Ascending aorta (tissue), 2 donors: ENCODE data around the gene SWT1. TPM values are rescaled to one million over a fixed set of nuclear protein-coding genes. Genes with fewer than 3 reads are reported as not detected.
"Not testable (repeated sequence)": the region's sequence is repeated elsewhere in the genome, so short reads cannot be mapped to it uniquely, and the experiment has no call there.

Source experiments
- DNase-seq, 2 donors: peaks; one replicate each; pipeline ENCODE4 v3.0.0-alpha.2; 2019; ENCODE audit warnings: low spot score in 2 of 2
- H3K27ac ChIP-seq, 2 donors: fragments of 200-600 bp; sonication (generic); one replicate each; pipeline ENCODE4 v1.5.1; 2016 to 2017; ENCODE audit warnings: mild to moderate bottlenecking in 1 of 2
- H3K27me3 ChIP-seq: fragments of 200-600 bp; sonication (generic); one replicate; pipeline ENCODE4 v1.5.1; 2017
- H3K36me3 ChIP-seq, 2 donors: fragments of 200-600 bp; sonication (generic); one replicate each; pipeline ENCODE4 v1.5.1; 2016
- H3K4me1 ChIP-seq, 2 donors: fragments of 200-600 bp; sonication (generic); one replicate each; pipeline ENCODE4 v1.5.1; 2016 to 2017; ENCODE audit warnings: mild to moderate bottlenecking in 1 of 2
- H3K4me3 ChIP-seq, 2 donors: fragments of 200-600 bp; sonication (generic); one replicate each; pipeline ENCODE4 v1.5.1; 2016 to 2017; ENCODE audit warnings: mild to moderate bottlenecking in 1 of 2
- H3K9me3 ChIP-seq, 2 donors: fragments of 200-600 bp; sonication (generic); one replicate each; pipeline ENCODE4 v1.5.1; 2016
- CTCF ChIP-seq, 3 experiments: fragments of 200-600 bp in 2 of 3; fragments of 450-650 bp in 1 of 3; sonication (generic) in 2 of 3; IDR thresholded peaks; one replicate each; pipeline ENCODE4 v1.5.1; 2016 to 2019; ENCODE audit warnings: antibody characterized with exemption in 3 of 3, mild to moderate bottlenecking in 1 of 3, moderate library complexity in 1 of 3
- intact Hi-C: fragments of 100-400 bp; cut with DNase I; formaldehyde crosslinking; loops from one replicate; pipeline ENCODE4 v1.15.1; 2023
- total RNA-seq: library from RNA; depleted of rRNA; stranded (reverse); fragments of >200 nt; gene quantifications from one replicate; pipeline ENCODE4 v1.1.0, GENCODE V29; 2016

SWT1 gene
- total RNA-seq, 1 donor from 2014 or later = 0.43 TPM

DNA sequence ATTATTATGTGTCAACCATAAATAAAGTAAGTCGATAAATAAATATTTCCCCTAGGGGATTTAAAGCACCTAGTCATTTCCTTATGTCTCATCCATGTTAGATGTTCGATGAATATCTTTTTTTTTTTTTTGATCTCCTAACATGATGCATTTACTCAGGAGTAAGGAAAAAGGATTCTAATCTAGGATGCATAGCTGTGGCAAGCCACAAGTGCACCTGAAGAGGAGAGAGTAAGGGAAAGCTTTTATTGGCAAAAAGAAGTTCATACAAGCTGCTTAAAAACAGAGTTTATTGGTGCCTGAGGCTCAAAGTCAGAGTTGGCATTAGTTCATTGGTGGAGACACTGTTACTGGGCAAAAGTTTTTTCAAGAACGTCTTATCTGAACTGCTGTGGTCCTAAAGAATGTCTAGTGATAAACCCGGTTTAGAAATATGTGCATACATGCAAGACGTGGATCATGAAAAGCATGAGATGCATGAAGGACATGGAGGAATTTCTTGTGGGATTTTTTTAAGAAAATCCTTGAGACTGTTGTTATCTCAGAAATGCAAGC is 51.7 kb downstream of the SWT1 start:
- TF ChIP-seq CTCF (IDR thresholded peaks at IDR 0.05) = no peak
- Histone ChIP-seq H3K27me3 (no peaks in the 10 kb centered on the region), H3K27ac (no peak overlapping the region), H3K9me3 (no peaks in the 10 kb centered on the region), H3K4me3 (no peak overlapping the region), H3K36me3 (peaks cover 11 to 31% of the 10 kb centered on the region in 2 donors), H3K4me1 (no peaks in the 10 kb centered on the region)
- intact Hi-C loops = no loop called here
- no peak for DNase-seq

DNA sequence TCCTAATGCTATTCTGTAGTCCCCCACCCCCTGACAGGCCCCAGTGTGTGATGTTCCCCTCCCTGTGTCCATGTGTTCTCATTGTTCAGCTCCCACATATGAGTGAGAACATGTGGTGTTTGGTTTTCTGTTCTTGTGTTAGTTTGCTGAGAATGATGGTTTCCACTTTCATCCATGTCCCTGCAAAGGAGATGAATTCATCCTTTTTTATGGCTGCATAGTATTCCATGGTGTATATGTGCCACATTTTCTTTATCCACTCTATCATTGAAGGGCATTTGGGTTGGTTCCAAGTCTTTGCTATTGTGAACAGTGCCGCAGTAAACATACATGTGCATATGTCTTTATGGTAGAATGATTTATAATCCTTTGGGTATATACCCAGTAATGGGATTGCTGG is 52.4 kb downstream of the SWT1 start:
- H3K27me3 ChIP-seq, H3K4me1 ChIP-seq, H3K9me3 ChIP-seq, DNase-seq, intact Hi-C loops, H3K4me3 ChIP-seq, H3K27ac ChIP-seq: not testable (repeated sequence)
- H3K36me3 ChIP-seq = peaks cover 9 to 31% of the 10 kb centered on the region in 2 donors

GRCh38 chr1:185213091-185213490 is 56.1 kb downstream of the SWT1 start:
- H3K4me1 ChIP-seq = no peaks in the 10 kb centered on the region
- H3K4me3 ChIP-seq = no peak overlapping the region
- DNase-seq = no peak
- no peaks in the 10 kb centered on the region for H3K27me3 ChIP-seq
- intact Hi-C loops = no loop called here
- no peaks in the 10 kb centered on the region for H3K9me3 ChIP-seq
- H3K27ac ChIP-seq = no peak overlapping the region
- TF ChIP-seq CTCF (IDR thresholded peaks at IDR 0.05) = no peak
- H3K36me3 ChIP-seq = peaks cover 4 to 24% of the 10 kb centered on the region in 2 donors

DNA sequence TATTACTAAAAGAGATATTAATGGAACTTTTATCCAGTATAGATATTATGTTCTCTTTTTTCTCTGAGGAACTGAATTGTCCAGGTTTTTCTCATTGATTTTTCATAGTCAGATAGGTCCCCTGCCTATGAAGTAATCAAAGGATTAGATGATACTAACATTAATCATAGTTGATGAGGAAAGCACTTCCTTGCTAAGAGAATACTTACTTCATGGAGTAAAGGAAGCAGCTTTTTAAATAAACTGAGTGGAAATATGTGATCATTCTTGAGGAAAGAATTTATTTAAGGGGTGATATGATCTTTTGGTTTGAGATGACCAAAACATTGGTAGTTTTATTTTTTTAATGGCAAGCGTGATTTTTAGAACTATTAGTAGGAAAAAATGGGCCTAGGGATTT is 58.9 kb downstream of the SWT1 start:
- no peak overlapping the region for H3K4me3 ChIP-seq
- no peak overlapping the region for H3K27ac ChIP-seq
- H3K27me3 ChIP-seq = no peaks in the 10 kb centered on the region
- H3K4me1 ChIP-seq = no peaks in the 10 kb centered on the region
- no peaks in the 10 kb centered on the region for H3K9me3 ChIP-seq
- DNase-seq = no peak
- TF ChIP-seq CTCF (IDR thresholded peaks at IDR 0.05) = no peak
- H3K36me3 ChIP-seq = peaks cover 0 to 13% of the 10 kb centered on the region in 2 donors
- intact Hi-C loops = no loop called here

- Histone ChIP-seq H3K4me3 (no peak overlapping the region), H3K9me3 (peaks cover 0 to 9% of the 10 kb centered on the region in 2 donors), H3K27me3 (no peaks in the 10 kb centered on the region), H3K27ac (no peak overlapping the region), H3K36me3 (peaks cover 9 to 35% of the 10 kb centered on the region in 2 donors), H3K4me1 (no peaks in the 10 kb centered on the region)
- intact Hi-C loops = no loop called here
- DNase-seq = no peak
- TF ChIP-seq CTCF (IDR thresholded peaks at IDR 0.05) = no peak
These were observed 67.2 kb downstream of the SWT1 start for GRCh38 chr1:185224132-185224531.

DNA sequence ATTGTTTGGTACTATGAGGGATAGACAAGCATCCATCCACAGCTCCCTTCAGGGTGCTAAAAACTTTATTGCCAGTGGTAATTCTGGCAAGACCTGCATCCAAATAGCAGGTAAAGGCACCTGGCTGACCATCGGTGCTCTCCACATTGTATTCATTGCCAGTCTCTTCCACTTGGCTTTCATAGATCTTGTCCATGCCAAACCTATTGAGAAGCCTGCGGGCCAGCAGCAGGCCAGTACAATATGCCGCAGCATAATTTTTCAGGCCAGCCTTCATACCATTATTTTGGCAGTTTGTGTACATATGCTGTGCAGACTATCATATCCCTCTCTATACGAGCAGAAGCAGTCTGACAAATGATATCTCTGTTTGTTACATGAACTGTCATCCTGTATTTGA is 70.2 kb downstream of the SWT1 start:
- Histone ChIP-seq H3K27me3 (no peaks in the 10 kb centered on the region), H3K36me3 (peaks cover 11 to 43% of the 10 kb centered on the region in 2 donors), H3K4me3 (no peak overlapping the region), H3K9me3 (peaks cover 0 to 9% of the 10 kb centered on the region in 2 donors), H3K27ac (no peak overlapping the region), H3K4me1 (no peaks in the 10 kb centered on the region)
- TF ChIP-seq CTCF (IDR thresholded peaks at IDR 0.05) = no peak
- intact Hi-C loops = no loop called here
- DNase-seq = no peak
